Tibial nerve (tissue), 4 donors: ENCODE data around the gene TMEM61. TPM values are rescaled to one million over a fixed set of nuclear protein-coding genes. Genes with fewer than 3 reads are reported as not detected.

Source experiments
- DNase-seq, 2 donors: peaks; one replicate each; pipeline ENCODE4 v3.0.0-alpha.2; 2019; ENCODE audit warnings: low spot score in 2 of 2
- H3K27ac ChIP-seq, 4 donors: fragments of 200-600 bp; sonication (generic) in 3 of 4; one replicate each; pipeline ENCODE4 v1.5.1; 2017 to 2019; ENCODE audit warnings: mild to moderate bottlenecking in 1 of 4
- H3K27me3 ChIP-seq, 2 donors: fragments of 200-600 bp; sonication (generic) in 1 of 2; one replicate each; pipeline versions ENCODE4 v1.5.1 to v1.6.0; 2017 to 2019
- H3K36me3 ChIP-seq, 3 donors: fragments of 200-600 bp; sonication (generic); one replicate each; pipeline ENCODE4 v1.5.1; 2018 to 2019
- H3K4me1 ChIP-seq, 4 donors: fragments of 200-600 bp; sonication (generic) in 3 of 4; one replicate each; pipeline ENCODE4 v1.5.1; 2017 to 2019
- H3K4me3 ChIP-seq, 4 donors: fragments of 200-600 bp; sonication (generic) in 3 of 4; one replicate each; pipeline ENCODE4 v1.5.1; 2017 to 2019; ENCODE audit warnings: mild to moderate bottlenecking in 1 of 4, moderate library complexity in 1 of 4
- H3K9me3 ChIP-seq, 4 donors: fragments of 200-600 bp; sonication (generic) in 3 of 4; one replicate each; pipeline ENCODE4 v1.5.1; 2017 to 2019
- CTCF ChIP-seq, 5 experiments: fragments of 200-600 bp in 3 of 5; fragments of 450-650 bp in 2 of 5; sonication (generic) in 3 of 5; IDR thresholded peaks; one replicate each; pipeline ENCODE4 v1.5.1; 2016 to 2019; ENCODE audit warnings: antibody characterized with exemption in 5 of 5, mild to moderate bottlenecking in 3 of 5, moderate library complexity in 2 of 5
- EP300 ChIP-seq, 2 donors: sonication (generic); formaldehyde crosslinking; IDR thresholded peaks; one replicate each; pipeline ENCODE4 v1.6.1; 2017; ENCODE audit warnings: antibody characterized with exemption in 2 of 2, mild to moderate bottlenecking in 1 of 2
- POLR2A ChIP-seq, 2 donors: fragments of 450-650 bp; IDR thresholded peaks; one replicate each; pipeline ENCODE4 v1.6.1; 2017; ENCODE audit warnings: antibody characterized with exemption in 2 of 2, mild to moderate bottlenecking in 2 of 2, moderate library complexity in 2 of 2
- WGBS, 2 donors: methylation state at CpG; one replicate each; pipeline ENCODE4 v1.1.5; 2018; 5-methylcytosine and 5-hydroxymethylcytosine counted together
- total RNA-seq, 4 donors: library from RNA; depleted of rRNA; stranded (reverse); fragments of >200 nt; gene quantifications; one replicate each; pipeline ENCODE4 v1.1.0, GENCODE V29; 2016

Gene TMEM61
- total RNA-seq, 4 donors from 2014 or later, result 0.84 TPM; not detected in 3

- Histone ChIP-seq H3K9me3 (no peaks in the 10 kb centered on the region), H3K36me3 (no peaks in the 10 kb centered on the region), H3K4me3 (peak overlapping the region in 1 of 4 donors; percentile 46), H3K27me3 (peaks cover 0 to 67% of the 10 kb centered on the region in 2 donors), H3K27ac (no peak overlapping the region), H3K4me1 (peaks cover 0 to 17% (median 0%) of the 10 kb centered on the region in 4 donors)
- WGBS, 2 donors, result 33 to 37% methylated on average over 9 of the region's 9 CpGs
- no peak for TF ChIP-seq CTCF (IDR thresholded peaks at IDR 0.05)
- no peak for DNase-seq
Observed at GRCh38 chr1:55038974-55039341, 58.5 kb downstream of the TMEM61 start.

- Histone ChIP-seq H3K36me3 (no peaks in the 10 kb centered on the region), H3K27me3 (peaks cover 0 to 65% of the 10 kb centered on the region in 2 donors), H3K4me3 (peak within 1 kb of the TSS in 3 of 4 donors; percentile 2 to 46 (median 22)), H3K9me3 (no peaks in the 10 kb centered on the region), H3K4me1 (peaks cover 0 to 17% (median 0%) of the 10 kb centered on the region in 4 donors), H3K27ac (no peak within 1 kb of the TSS)
- TF ChIP-seq EP300 (IDR thresholded peaks at IDR 0.05), result no peak
- TF ChIP-seq CTCF (IDR thresholded peaks at IDR 0.05), result no peak
- TF ChIP-seq POLR2A (IDR thresholded peaks at IDR 0.05), result no peak
- 3 to 4% methylated on average over 18 of the region's 67 CpGs for WGBS, 2 donors
- no peak for DNase-seq
Observed at GRCh38 chr1:55039342-55040082, 59.1 kb downstream of the TMEM61 start, which contains the start of gene PCSK9. TSS of gene PCSK9 (plus strand) at chr1:55039548. CDS start at chr1:55039838, 290 bp downstream.

- WGBS, 2 donors, result 3 to 14% methylated on average over 27 to 38 of the region's 49 CpGs
- no peak for TF ChIP-seq EP300 (IDR thresholded peaks at IDR 0.05)
- no peak for TF ChIP-seq POLR2A (IDR thresholded peaks at IDR 0.05)
- TF ChIP-seq CTCF (IDR thresholded peaks at IDR 0.05), result no peak
- peaks cover 0 to 65% of the 10 kb centered on the region in 2 donors for H3K27me3 ChIP-seq
- H3K4me1 ChIP-seq, result peaks cover 0 to 17% (median 0%) of the 10 kb centered on the region in 4 donors
- no peak overlapping the region for H3K27ac ChIP-seq
- no peaks in the 10 kb centered on the region for H3K9me3 ChIP-seq
- H3K4me3 ChIP-seq, result peak overlapping the region in 3 of 4 donors; percentile 2 to 46 (median 22)
- DNase-seq, result no peak
- H3K36me3 ChIP-seq, result no peaks in the 10 kb centered on the region
Observed at GRCh38 chr1:55040083-55040932, 59.9 kb downstream of the TMEM61 start.

GRCh38 chr1:55040933-55041494, 60.6 kb downstream of the TMEM61 start:
- Histone ChIP-seq H3K27ac (no peak overlapping the region), H3K9me3 (no peaks in the 10 kb centered on the region), H3K36me3 (no peaks in the 10 kb centered on the region), H3K4me1 (peaks cover 0 to 17% (median 0%) of the 10 kb centered on the region in 4 donors), H3K27me3 (peaks cover 0 to 63% of the 10 kb centered on the region in 2 donors), H3K4me3 (no peak overlapping the region)
- 42 to 43% methylated on average over 5 of the region's 5 CpGs for WGBS, 2 donors
- TF ChIP-seq EP300 (IDR thresholded peaks at IDR 0.05) (no peak), CTCF (IDR thresholded peaks at IDR 0.05) (no peak), POLR2A (IDR thresholded peaks at IDR 0.05) (no peak)
- DNase-seq, result no peak
